Inferior parietal cortex (tissue), 1 donor: ENCODE results near the gene PPP1R15B.

Experiments
- DNase-seq: peaks from one replicate; pipeline ENCODE4 v3.0.0-alpha.2; 2016; ENCODE audit errors: extremely low spot score

The PPP1R15B gene

GRCh38 chr1:204367193-204367858, 44.3 kb downstream of the PPP1R15B start:
- no peak for DNase-seq

- no peak for DNase-seq
Measured at GRCh38 chr1:204366759-204367158, 44.9 kb downstream of the PPP1R15B start.

- peak; percentile 90 for DNase-seq
Measured at GRCh38 chr1:204363335-204364114, 48.1 kb downstream of the PPP1R15B start.

GRCh38 chr1:204362984-204363334, 48.7 kb downstream of the PPP1R15B start:
- DNase-seq, result no peak

- DNase-seq, result no peak
Measured at GRCh38 chr1:204361781-204362180, 49.8 kb downstream of the PPP1R15B start.

- no peak for DNase-seq
Measured at GRCh38 chr1:204361341-204361771, 50.3 kb downstream of the PPP1R15B start.

- DNase-seq, result no peak
Measured at GRCh38 chr1:204360314-204360713, 51.3 kb downstream of the PPP1R15B start.

GRCh38 chr1:204359474-204360255, 52.0 kb downstream of the PPP1R15B start, which contains the start of gene PLEKHA6:
Gene PLEKHA6 (minus strand): TSS chr1:204359929. CDS start chr1:204273727, 86,202 bp downstream.
- DNase-seq, result peak; percentile 77

- no peak for DNase-seq
Measured at GRCh38 chr1:204359131-204359473, 52.5 kb downstream of the PPP1R15B start.

- DNase-seq, result no peak
Measured at GRCh38 chr1:204358605-204359004, 53.0 kb downstream of the PPP1R15B start.

- peak; percentile 56 for DNase-seq
Measured at GRCh38 chr1:204357551-204358490, 53.8 kb downstream of the PPP1R15B start.

GRCh38 chr1:204356997-204357396, 54.6 kb downstream of the PPP1R15B start:
- no peak for DNase-seq

GRCh38 chr1:204355913-204356312, 55.7 kb downstream of the PPP1R15B start:
- no peak for DNase-seq

- DNase-seq, result no peak
Measured at GRCh38 chr1:204354579-204354978, 57.0 kb downstream of the PPP1R15B start.
